VCaP (cell line): Measurements from ENCODE around the gene PODXL2.

ENCODE experiments used
- H3K27ac ChIP-seq: fragments of 450-650 bp; 2 replicates; pipeline ENCODE4 v1.5.1; 2017
- TF ChIP-seq, protein P1 (sequence below): fragments of 450-650 bp; conservative IDR thresholded peaks from 2 replicates; pipeline ENCODE4 v1.5.1; 2017; ENCODE audit warnings: mild to moderate bottlenecking, moderate library complexity

Gene PODXL2, protein sequence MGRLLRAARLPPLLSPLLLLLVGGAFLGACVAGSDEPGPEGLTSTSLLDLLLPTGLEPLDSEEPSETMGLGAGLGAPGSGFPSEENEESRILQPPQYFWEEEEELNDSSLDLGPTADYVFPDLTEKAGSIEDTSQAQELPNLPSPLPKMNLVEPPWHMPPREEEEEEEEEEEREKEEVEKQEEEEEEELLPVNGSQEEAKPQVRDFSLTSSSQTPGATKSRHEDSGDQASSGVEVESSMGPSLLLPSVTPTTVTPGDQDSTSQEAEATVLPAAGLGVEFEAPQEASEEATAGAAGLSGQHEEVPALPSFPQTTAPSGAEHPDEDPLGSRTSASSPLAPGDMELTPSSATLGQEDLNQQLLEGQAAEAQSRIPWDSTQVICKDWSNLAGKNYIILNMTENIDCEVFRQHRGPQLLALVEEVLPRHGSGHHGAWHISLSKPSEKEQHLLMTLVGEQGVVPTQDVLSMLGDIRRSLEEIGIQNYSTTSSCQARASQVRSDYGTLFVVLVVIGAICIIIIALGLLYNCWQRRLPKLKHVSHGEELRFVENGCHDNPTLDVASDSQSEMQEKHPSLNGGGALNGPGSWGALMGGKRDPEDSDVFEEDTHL

DNA sequence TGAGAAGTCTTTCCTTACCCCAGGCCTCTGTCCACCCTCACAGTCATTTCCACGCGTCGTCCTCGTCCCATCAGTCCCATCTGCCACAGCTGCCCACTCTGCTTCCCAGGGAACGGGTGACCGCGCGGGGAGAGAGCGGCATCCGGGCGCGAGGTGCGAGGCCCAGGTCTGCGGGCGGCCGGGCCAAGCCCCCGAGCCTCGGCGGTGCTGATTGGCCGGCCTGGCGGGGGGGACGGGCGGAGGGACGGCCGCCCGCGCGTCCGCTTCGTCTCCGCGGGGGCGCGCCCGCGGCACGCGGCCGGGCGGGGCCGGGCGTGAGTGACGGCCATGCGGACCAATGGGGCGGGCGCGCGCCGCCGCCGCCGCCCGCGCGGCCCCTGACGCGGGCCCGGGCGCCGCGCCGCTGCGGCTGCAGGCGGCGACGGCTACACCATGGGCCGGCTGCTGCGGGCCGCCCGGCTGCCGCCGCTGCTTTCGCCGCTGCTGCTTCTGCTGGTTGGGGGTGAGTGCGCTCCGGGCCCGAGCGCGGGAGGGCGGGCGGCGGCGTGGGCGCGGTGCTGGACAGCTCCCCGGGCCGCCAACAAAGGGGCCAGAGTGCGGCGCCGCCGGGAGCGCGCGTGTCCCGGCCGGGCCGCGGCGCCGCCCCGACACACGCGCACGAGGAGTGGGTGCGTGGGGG lies at the start of gene PODXL2:
TSS of gene PODXL2 (plus strand) at position 398 of the 679 bp plus-strand sequence. CDS start at position 433, 35 bp downstream.
- TF ChIP-seq, protein P1, sequence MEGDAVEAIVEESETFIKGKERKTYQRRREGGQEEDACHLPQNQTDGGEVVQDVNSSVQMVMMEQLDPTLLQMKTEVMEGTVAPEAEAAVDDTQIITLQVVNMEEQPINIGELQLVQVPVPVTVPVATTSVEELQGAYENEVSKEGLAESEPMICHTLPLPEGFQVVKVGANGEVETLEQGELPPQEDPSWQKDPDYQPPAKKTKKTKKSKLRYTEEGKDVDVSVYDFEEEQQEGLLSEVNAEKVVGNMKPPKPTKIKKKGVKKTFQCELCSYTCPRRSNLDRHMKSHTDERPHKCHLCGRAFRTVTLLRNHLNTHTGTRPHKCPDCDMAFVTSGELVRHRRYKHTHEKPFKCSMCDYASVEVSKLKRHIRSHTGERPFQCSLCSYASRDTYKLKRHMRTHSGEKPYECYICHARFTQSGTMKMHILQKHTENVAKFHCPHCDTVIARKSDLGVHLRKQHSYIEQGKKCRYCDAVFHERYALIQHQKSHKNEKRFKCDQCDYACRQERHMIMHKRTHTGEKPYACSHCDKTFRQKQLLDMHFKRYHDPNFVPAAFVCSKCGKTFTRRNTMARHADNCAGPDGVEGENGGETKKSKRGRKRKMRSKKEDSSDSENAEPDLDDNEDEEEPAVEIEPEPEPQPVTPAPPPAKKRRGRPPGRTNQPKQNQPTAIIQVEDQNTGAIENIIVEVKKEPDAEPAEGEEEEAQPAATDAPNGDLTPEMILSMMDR, result no peak
- H3K27ac ChIP-seq, result peak within 1 kb of the TSS; percentile 87

GRCh38 chr3:127580327-127581060 lies 48.5 kb upstream of the PODXL2 start:
- no peak overlapping the region for H3K27ac ChIP-seq
- TF ChIP-seq, protein P1, result no peak

- TF ChIP-seq, protein P1, result no peak
- peak overlapping the region; percentile 23; the same call in 1 of the 2 replicates for H3K27ac ChIP-seq
These were observed 44.3 kb upstream of the PODXL2 start for GRCh38 chr3:127584734-127585133.

GRCh38 chr3:127585163-127585812 lies 43.7 kb upstream of the PODXL2 start:
- peak overlapping the region; percentile 23; the same call in 1 of the 2 replicates for H3K27ac ChIP-seq
- TF ChIP-seq, protein P1, result no peak

DNA sequence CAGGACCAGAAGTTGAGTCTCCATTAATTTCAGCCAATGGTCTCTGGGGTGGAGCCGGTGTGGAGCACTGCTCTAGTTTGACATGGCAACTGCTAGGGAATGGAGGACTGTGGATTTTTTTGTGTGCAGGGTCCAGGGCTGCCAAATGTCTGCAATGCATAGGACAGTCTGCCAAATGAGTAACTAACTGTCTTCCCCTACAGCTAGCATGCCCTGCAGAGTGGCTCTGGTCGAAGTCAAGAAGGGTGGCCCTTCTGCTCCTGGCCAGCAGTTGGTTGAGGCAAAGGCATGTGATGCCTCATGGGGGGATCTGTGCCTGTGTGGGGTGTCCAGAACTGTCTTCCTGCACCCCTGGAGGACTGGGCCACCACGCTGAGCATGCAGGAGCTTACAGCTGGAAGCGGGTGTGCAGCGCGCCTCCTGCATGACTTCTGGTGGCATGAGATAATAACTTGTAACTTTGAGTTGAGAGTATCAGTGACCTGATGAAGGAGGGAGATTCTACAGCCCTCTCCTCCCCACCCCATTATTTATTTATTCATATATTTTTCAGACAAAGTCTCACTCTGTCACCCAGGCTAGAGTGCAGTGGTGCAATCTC lies 43.1 kb upstream of the PODXL2 start:
- no peak overlapping the region for H3K27ac ChIP-seq

DNA sequence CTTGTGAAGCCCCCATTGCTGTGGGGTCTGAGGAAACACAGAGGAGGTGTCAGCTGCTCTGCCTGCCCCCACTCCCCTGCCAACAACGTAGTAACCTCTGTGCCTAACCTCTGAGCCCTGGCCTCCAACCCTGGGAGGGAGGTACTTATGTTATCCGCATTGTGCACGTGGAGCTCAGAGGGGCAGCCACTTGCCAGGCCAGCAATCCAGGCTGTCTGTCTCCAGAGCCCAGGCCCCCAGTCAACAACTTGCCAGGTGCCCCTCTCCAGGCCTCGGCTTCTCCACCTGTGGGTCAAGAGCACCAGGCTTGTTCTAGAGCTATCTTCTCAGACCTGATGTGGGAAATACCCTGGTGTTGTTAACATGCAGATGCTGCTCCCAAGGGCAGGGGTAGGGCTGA lies 41.1 kb upstream of the PODXL2 start:
- peak overlapping the region; percentile 92; the same call in 1 of the 2 replicates for H3K27ac ChIP-seq

More for the DNA sequence above, 43.1 kb upstream of the PODXL2 start:
- TF ChIP-seq, protein P1, result no peak

More for the DNA sequence above, 41.1 kb upstream of the PODXL2 start:
- TF ChIP-seq, protein P1, result no peak
